Upper lobe of left lung (tissue), 6 donors: ENCODE measurements around the gene PDE11A. TPM values are rescaled to one million over a fixed set of nuclear protein-coding genes. Genes with fewer than 3 reads are reported as not detected.

Experiments used
- ATAC-seq, 2 donors: fragments of 200-7000 bp; cut with Tn5 transposase; one replicate each; pipeline ENCODE4 v1.9.1; 2022; ENCODE audit warnings: mild to moderate bottlenecking in 2 of 2, moderate library complexity in 2 of 2; ENCODE audit not compliant: low FRiP score in 2 of 2
- DNase-seq, 2 donors: peaks; one replicate each; pipeline ENCODE4 v3.0.0-alpha.2; 2019 to 2020
- H3K27ac ChIP-seq, 4 donors: fragments of 200-600 bp; sonication (generic); one replicate each; pipeline ENCODE4 v1.5.1; 2016 to 2019
- H3K27me3 ChIP-seq, 4 donors: fragments of 200-600 bp; sonication (generic); one replicate each; pipeline ENCODE4 v1.5.1; 2017 to 2019
- H3K36me3 ChIP-seq, 4 donors: fragments of 200-600 bp; sonication (generic); one replicate each; pipeline ENCODE4 v1.5.1; 2016 to 2019
- H3K4me1 ChIP-seq, 4 donors: fragments of 200-600 bp; sonication (generic); one replicate each; pipeline ENCODE4 v1.5.1; 2018 to 2019
- H3K4me3 ChIP-seq, 4 donors: fragments of 200-600 bp; sonication (generic); one replicate each; pipeline ENCODE4 v1.5.1; 2017 to 2019; ENCODE audit warnings: mild to moderate bottlenecking in 2 of 4, moderate library complexity in 1 of 4
- H3K9me3 ChIP-seq, 4 donors: fragments of 200-600 bp; sonication (generic); one replicate each; pipeline ENCODE4 v1.5.1; 2018 to 2019
- EP300 ChIP-seq, 4 donors: sonication (generic); formaldehyde crosslinking; IDR thresholded peaks; one replicate each; pipeline ENCODE4 v1.5.1; 2017; ENCODE audit warnings: antibody characterized with exemption in 4 of 4, control low read depth in 2 of 4
- POLR2A ChIP-seq, 4 donors: fragments of 450-650 bp; IDR thresholded peaks; one replicate each; pipeline ENCODE4 v1.5.1; 2016 to 2017; ENCODE audit warnings: antibody characterized with exemption in 4 of 4, mild to moderate bottlenecking in 2 of 4
- POLR2AphosphoS5 ChIP-seq, 2 donors: sonication (generic); formaldehyde crosslinking; IDR thresholded peaks; one replicate each; pipeline ENCODE4 v1.5.1; 2017; ENCODE audit warnings: antibody characterized with exemption in 2 of 2
- WGBS, 2 donors: methylation state at CpG; one replicate each; pipeline ENCODE4 v1.1.5; 2017 to 2018; 5-methylcytosine and 5-hydroxymethylcytosine counted together
- total RNA-seq, 6 donors: library from RNA; depleted of rRNA in 4 of 6; stranded (reverse); fragments of >200 nt in 4 of 6; gene quantifications; one replicate each; pipeline versions ENCODE4 v1.1.0 to v1.2.1, GENCODE V29; 2016 to 2021
- TF ChIP-seq, protein P1 (sequence below), 6 experiments: fragments of 450-650 bp in 4 of 6; fragments of 200-600 bp in 2 of 6; sonication (generic) in 2 of 6; IDR thresholded peaks; one replicate each; pipeline ENCODE4 v1.5.1; 2016 to 2019; ENCODE audit warnings: antibody characterized with exemption in 6 of 6
- donor health status: DM: no; HTN: no; CAD: no; lungs with moderate emphysema.
- donor health status: DM: no; HTN: yes; CAD: no; lungs with severe emphysema.

Gene PDE11A
- total RNA-seq, 6 donors from 2014 or later: 0.03 to 0.57 (median 0.33) TPM; not detected in 3

DNA sequence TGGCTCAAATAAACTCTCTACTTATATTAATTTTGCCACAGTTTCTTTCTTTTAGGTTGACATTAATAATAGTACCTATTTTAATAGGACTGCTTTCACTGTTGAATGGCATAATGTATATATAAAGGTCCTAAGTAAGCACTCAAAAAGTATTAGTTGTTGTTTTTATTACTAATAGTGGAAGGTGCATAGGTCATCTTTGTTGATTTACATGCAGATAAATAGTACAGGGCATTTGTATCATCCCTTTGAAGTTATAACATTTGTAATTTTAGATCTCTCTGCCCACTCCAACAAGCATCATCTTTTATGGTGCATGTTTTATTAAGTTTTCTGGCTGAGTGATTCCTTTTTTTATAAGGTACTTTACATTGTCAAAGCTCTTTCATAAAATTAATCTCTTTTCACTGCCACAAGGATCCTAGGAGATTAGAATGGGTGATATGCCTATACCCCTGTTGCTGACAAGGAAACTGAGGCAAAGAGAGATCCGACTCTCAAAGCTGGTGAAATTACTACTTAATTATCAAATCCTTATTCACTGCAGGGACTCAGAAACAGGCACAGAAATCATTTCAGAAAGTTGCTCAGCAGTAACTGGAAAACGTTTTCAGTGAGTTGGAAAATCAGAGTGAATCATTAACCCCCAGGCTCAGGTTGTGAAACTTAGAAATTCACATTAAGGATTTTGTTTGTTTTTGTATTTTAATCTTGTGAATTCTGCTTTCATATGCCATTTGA lies 380.4 kb downstream of the PDE11A start:
- TF ChIP-seq EP300 (IDR thresholded peaks at IDR 0.05): no peak
- TF ChIP-seq, protein P1, sequence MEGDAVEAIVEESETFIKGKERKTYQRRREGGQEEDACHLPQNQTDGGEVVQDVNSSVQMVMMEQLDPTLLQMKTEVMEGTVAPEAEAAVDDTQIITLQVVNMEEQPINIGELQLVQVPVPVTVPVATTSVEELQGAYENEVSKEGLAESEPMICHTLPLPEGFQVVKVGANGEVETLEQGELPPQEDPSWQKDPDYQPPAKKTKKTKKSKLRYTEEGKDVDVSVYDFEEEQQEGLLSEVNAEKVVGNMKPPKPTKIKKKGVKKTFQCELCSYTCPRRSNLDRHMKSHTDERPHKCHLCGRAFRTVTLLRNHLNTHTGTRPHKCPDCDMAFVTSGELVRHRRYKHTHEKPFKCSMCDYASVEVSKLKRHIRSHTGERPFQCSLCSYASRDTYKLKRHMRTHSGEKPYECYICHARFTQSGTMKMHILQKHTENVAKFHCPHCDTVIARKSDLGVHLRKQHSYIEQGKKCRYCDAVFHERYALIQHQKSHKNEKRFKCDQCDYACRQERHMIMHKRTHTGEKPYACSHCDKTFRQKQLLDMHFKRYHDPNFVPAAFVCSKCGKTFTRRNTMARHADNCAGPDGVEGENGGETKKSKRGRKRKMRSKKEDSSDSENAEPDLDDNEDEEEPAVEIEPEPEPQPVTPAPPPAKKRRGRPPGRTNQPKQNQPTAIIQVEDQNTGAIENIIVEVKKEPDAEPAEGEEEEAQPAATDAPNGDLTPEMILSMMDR (IDR thresholded peaks at IDR 0.05): no peak
- no peak for TF ChIP-seq POLR2AphosphoS5 (IDR thresholded peaks at IDR 0.05)
- no peak for TF ChIP-seq POLR2A (IDR thresholded peaks at IDR 0.05)
- ATAC-seq (no peak), DNase-seq (no peak)
- no peak overlapping the region for H3K4me3 ChIP-seq
- no peak overlapping the region for H3K27ac ChIP-seq
- H3K36me3 ChIP-seq: no peaks in the 10 kb centered on the region
- WGBS, 2 donors: 55 to 63% methylated on average over 2 of the region's 2 CpGs
- no peaks in the 10 kb centered on the region for H3K4me1 ChIP-seq
- no peaks in the 10 kb centered on the region for H3K9me3 ChIP-seq
- H3K27me3 ChIP-seq: no peaks in the 10 kb centered on the region

DNA sequence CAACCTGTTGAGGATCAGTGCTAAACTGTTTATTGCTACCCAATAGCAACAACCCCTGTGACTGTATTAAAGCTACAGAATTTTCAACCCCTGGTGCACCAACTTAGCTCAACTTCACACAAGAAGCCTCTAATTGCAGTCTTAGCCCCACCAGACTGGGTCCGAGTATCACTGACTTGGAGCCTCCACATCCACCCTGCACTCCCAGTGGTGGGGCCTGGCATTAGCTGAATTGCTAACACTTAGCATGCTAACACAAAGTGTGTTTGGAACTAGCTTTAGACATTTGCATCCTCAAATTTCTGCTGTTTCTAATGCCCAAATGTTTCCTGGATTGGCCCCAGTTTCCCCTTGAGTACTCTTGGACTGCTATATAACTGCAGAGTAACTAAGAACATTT lies 381.4 kb downstream of the PDE11A start:
- ATAC-seq (no peak), DNase-seq (no peak)
- WGBS, 2 donors: 46 to 60% methylated on average over 1 of the region's 1 CpG
- H3K36me3 ChIP-seq: no peaks in the 10 kb centered on the region
- TF ChIP-seq EP300 (IDR thresholded peaks at IDR 0.05): no peak
- TF ChIP-seq POLR2AphosphoS5 (IDR thresholded peaks at IDR 0.05): no peak
- TF ChIP-seq POLR2A (IDR thresholded peaks at IDR 0.05): no peak
- TF ChIP-seq, protein P1 (IDR thresholded peaks at IDR 0.05): no peak
- H3K27ac ChIP-seq: no peak overlapping the region
- H3K4me1 ChIP-seq: no peaks in the 10 kb centered on the region
- H3K9me3 ChIP-seq: no peaks in the 10 kb centered on the region
- no peak overlapping the region for H3K4me3 ChIP-seq
- H3K27me3 ChIP-seq: no peaks in the 10 kb centered on the region

DNA sequence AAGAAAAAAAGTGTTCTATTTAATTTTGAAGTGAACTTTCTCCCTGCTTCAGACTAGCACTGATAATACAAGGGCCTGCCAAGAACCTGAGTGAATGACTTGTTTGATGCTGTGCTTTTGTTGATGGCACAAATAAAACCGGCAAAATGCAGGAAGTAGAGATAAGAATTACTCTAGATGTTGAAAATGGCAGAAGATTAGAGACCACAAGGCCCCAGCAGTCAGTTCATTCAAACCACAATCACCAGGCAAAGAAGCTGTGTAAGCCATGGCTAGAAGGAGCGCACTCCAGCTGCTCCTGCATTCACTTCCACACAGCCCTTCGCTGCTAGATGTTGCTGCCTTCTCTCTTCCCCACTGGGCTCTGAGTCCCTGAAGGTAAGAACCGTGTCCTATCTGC lies 383.0 kb downstream of the PDE11A start:
- Histone ChIP-seq H3K4me1 (no peaks in the 10 kb centered on the region), H3K36me3 (no peaks in the 10 kb centered on the region), H3K27ac (no peak overlapping the region), H3K4me3 (no peak overlapping the region), H3K9me3 (no peaks in the 10 kb centered on the region), H3K27me3 (no peaks in the 10 kb centered on the region)
- DNase-seq (no peak), ATAC-seq (no peak)
- TF ChIP-seq, protein P1 (IDR thresholded peaks at IDR 0.05): no peak
- TF ChIP-seq EP300 (IDR thresholded peaks at IDR 0.05) (no peak), POLR2A (IDR thresholded peaks at IDR 0.05) (no peak), POLR2AphosphoS5 (IDR thresholded peaks at IDR 0.05) (no peak)
- 41 to 61% methylated on average over 4 of the region's 4 CpGs for WGBS, 2 donors

DNA sequence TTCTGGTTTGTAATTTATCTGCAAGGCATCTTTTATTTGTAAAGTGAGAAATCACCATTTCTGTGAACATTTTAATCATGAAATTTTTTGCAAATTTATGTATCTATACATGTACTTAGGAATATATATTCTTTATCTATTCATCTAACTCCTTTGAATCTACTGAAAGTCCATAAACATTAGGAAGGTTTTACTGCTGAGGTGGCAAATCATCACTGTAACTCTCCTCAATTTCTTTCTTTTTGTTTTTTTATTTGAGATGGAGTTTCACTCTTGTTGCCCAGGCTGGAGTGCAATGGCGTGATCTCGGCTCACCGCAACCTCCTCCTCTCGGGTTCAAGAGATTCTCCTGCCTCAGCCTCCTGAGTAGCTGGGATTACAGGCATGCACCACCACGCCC lies 383.7 kb downstream of the PDE11A start:
- Histone ChIP-seq H3K9me3 (no peaks in the 10 kb centered on the region), H3K36me3 (no peaks in the 10 kb centered on the region), H3K4me3 (no peak overlapping the region), H3K27ac (no peak overlapping the region), H3K4me1 (no peaks in the 10 kb centered on the region), H3K27me3 (no peaks in the 10 kb centered on the region)
- 91 to 98% methylated on average over 5 of the region's 5 CpGs for WGBS, 2 donors
- no peak for DNase-seq
- TF ChIP-seq POLR2AphosphoS5 (IDR thresholded peaks at IDR 0.05): no peak
- TF ChIP-seq POLR2A (IDR thresholded peaks at IDR 0.05): no peak
- TF ChIP-seq, protein P1 (IDR thresholded peaks at IDR 0.05): no peak
- TF ChIP-seq EP300 (IDR thresholded peaks at IDR 0.05): no peak
- ATAC-seq: no peak

DNA sequence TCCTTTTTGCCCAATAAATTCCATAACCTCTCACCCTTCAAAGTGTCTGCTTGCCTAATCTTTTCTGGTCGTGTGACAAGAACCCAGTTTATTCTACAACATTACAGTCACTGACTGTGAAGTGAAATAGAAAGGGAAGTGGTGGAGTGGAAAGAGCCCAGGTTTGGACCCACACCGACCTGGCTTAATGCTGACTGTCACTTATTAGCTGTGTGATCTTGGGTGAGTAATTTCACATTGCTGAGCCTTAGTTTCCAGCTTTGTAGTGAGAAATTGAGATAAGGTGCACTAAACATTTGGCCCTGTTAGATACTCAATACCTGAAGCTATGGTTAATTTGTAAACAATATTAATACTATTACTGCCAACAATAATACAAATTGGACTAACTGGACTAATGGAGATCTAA lies 388.9 kb downstream of the PDE11A start:
- no peak for ATAC-seq
- 55 to 67% methylated on average over 2 of the region's 2 CpGs for WGBS, 2 donors

More for the DNA sequence above, 388.9 kb downstream of the PDE11A start:
- Histone ChIP-seq H3K4me3 (no peak overlapping the region), H3K27me3 (no peaks in the 10 kb centered on the region), H3K27ac (no peak overlapping the region), H3K36me3 (no peaks in the 10 kb centered on the region), H3K9me3 (no peaks in the 10 kb centered on the region), H3K4me1 (no peaks in the 10 kb centered on the region)
- no peak for DNase-seq
- TF ChIP-seq POLR2A (IDR thresholded peaks at IDR 0.05) (no peak), EP300 (IDR thresholded peaks at IDR 0.05) (no peak), POLR2AphosphoS5 (IDR thresholded peaks at IDR 0.05) (no peak)
- TF ChIP-seq, protein P1 (IDR thresholded peaks at IDR 0.05): no peak
